Measurements from ENCODE around the gene XRCC5.

GRCh38 chr2:216215658-216216390, 106.7 kb downstream of the XRCC5 start:
- TF ChIP-seq REST (IDR thresholded peaks at IDR 0.05; ENCODE audit: insufficient read depth in 1 of 2, low read depth in 2 of 2, low read length in 2 of 2) (no peak), SIN3A (IDR thresholded peaks at IDR 0.05; ENCODE audit: borderline replicate concordance, insufficient read depth, low read length) (no peak), POLR2AphosphoS5 (IDR thresholded peaks at IDR 0.05; ENCODE audit: low read depth, low read length) (no peak)

All from PFSK-1 (cell line).